CD4-positive, alpha-beta T cell treated with Interleukin-4 for 4 hours (primary cell): Measurements from ENCODE around the gene TRAM1L1.

Experiments
- DNase-seq: peaks from one replicate; pipeline ENCODE4 v3.0.0-alpha.2; 2020

TRAM1L1 gene

GRCh38 chr4:117084866-117085701 lies at the start of gene TRAM1L1:
Gene TRAM1L1 (minus strand): TSS chr4:117085576. CDS start chr4:117085393, 183 bp downstream.
- no peak for DNase-seq

- DNase-seq, result no peak
These were observed 49.0 kb upstream of the TRAM1L1 start for GRCh38 chr4:117134386-117134785.

GRCh38 chr4:117096886-117097285 lies 11.5 kb upstream of the TRAM1L1 start:
- no peak for DNase-seq

GRCh38 chr4:117096462-117096861 lies 11.1 kb upstream of the TRAM1L1 start:
- no peak for DNase-seq

- DNase-seq, result no peak
These were observed 8.2 kb upstream of the TRAM1L1 start for GRCh38 chr4:117093571-117093970.

- no peak for DNase-seq
These were observed 7.6 kb downstream of the TRAM1L1 start for GRCh38 chr4:117077760-117078159.

GRCh38 chr4:117068120-117068519 lies 17.3 kb downstream of the TRAM1L1 start:
- DNase-seq, result no peak

- DNase-seq, result no peak
These were observed 21.2 kb downstream of the TRAM1L1 start for GRCh38 chr4:117063961-117064696.

- no peak for DNase-seq
These were observed 42.4 kb downstream of the TRAM1L1 start for GRCh38 chr4:117042962-117043361.
